Kidney (tissue), 14 donors: Measurements from ENCODE around the gene FBXO28. TPM values are rescaled to one million over a fixed set of nuclear protein-coding genes. Genes with fewer than 3 reads are reported as not detected.

Experiments
- DNase-seq, 5 donors: peaks; one replicate each; pipeline ENCODE4 v3.0.0-alpha.2; 2013 to 2020
- FAIRE-seq: peaks from 2 replicates; lab custom pipeline; 2012; peaks lifted over from hg19 to GRCh38; lab: Jason Lieb, UNC
- H3K27ac ChIP-seq, 2 donors: one replicate each; pipeline ENCODE4 v1.7.0; 2013; ENCODE audit warnings: low read depth in 2 of 2, low read length in 2 of 2, inconsistent platforms in 1 of 2
- H3K27me3 ChIP-seq: one replicate; pipeline ENCODE4 v1.7.1; 2013; ENCODE audit warnings: low read length, inconsistent platforms; ENCODE audit not compliant: control insufficient read depth, insufficient read depth
- H3K36me3 ChIP-seq, 3 donors: one replicate each; pipeline versions ENCODE4 v1.7.0 to v1.7.1; 2013; ENCODE audit warnings: low read length in 3 of 3, control low read depth in 1 of 3, inconsistent platforms in 1 of 3; ENCODE audit not compliant: insufficient read depth in 3 of 3, control insufficient read depth in 2 of 3
- H3K4me1 ChIP-seq, 3 donors: one replicate each; pipeline versions ENCODE4 v1.7.0 to v1.7.1; 2013; ENCODE audit warnings: low read length in 3 of 3, inconsistent platforms in 1 of 3, low read depth in 1 of 3; ENCODE audit not compliant: control insufficient read depth in 2 of 3, insufficient read depth in 2 of 3
- H3K4me3 ChIP-seq, 3 donors: one replicate each; pipeline versions ENCODE4 v1.7.0 to v1.8.1; 2013; ENCODE audit warnings: low read length in 3 of 3, control low read depth in 1 of 3, inconsistent platforms in 1 of 3
- H3K9ac ChIP-seq, 3 donors: one replicate each; pipeline versions ENCODE4 v1.7.0 to v1.7.1; 2013; ENCODE audit warnings: low read length in 3 of 3, control low read depth in 1 of 3, inconsistent platforms in 1 of 3
- H3K9me3 ChIP-seq, 3 donors: one replicate each; pipeline versions ENCODE4 v1.7.0 to v1.7.1; 2013; ENCODE audit warnings: low read length in 3 of 3, control low read depth in 1 of 3, inconsistent platforms in 1 of 3; ENCODE audit not compliant: control insufficient read depth in 2 of 3, insufficient read depth in 1 of 3
- CTCF ChIP-seq: IDR thresholded peaks from 3 replicates; pipeline ENCODE4 v1.5.1; 2012; ENCODE audit warnings: mild to moderate bottlenecking, moderate library complexity, borderline replicate concordance; ENCODE audit not compliant: insufficient read depth; ENCODE audit errors: extremely low read depth
- intact Hi-C: fragments of 100-400 bp; cut with DNase I; formaldehyde crosslinking; loops from one replicate; pipeline ENCODE4 v1.11.1; 2022
- polyA plus RNA-seq: library from polyadenylated mRNA; stranded (reverse); fragments of 350-450 nt; fragmentation: Illumina TruSeq; extraction: RNeasy Lipid Tissue Mini Kit (QIAGEN cat#74804); gene quantifications from one replicate; pipeline ENCODE4 v1.2.3, GENCODE V29; 2014; ENCODE audit warnings: low read depth, low replicate concordance; ENCODE audit not compliant: insufficient read depth
- total RNA-seq: library from RNA; stranded (reverse); fragmentation: NEBNext Ultra II Directional; extraction: Animal tissue kit (Norgen Biotek cat#: 25700); gene quantifications from one replicate; pipeline ENCODE4 v1.2.1, GENCODE V29; 2021
- donor health status: control.
- donor health status: control.
- donor health status: control.
- donor health status: control.
- donor health status: control.
- donor health status: DM: yes; HTN: yes; CAD: no.
- donor health status: Normal renal cell carcinoma (clear cell type).

FBXO28 gene
- total and polyA plus RNA-seq, 2 donors from 2014 or later = 8.8 to 31.4 TPM

DNA sequence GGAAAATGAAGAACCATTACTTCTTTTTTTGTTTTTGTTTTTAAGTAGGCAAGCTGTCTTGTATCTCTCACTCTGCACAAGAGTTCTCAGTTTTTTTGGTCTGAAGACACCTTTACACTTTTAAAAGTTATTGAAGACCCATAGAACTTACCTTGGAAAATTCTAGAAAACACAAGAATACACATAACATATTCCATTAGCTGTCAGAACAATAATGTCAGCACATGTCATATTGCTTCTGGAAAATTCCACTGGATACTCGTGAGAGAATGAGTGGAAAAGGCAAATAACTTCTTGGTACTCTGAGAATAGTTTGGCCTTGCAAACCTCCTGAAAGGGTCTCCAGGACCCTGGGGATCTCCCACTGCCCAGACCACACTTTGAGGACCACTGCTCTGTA is 4.8 kb downstream of the FBXO28 start:
- intact Hi-C loops = no loop called here
- FAIRE-seq = no peak

DNA sequence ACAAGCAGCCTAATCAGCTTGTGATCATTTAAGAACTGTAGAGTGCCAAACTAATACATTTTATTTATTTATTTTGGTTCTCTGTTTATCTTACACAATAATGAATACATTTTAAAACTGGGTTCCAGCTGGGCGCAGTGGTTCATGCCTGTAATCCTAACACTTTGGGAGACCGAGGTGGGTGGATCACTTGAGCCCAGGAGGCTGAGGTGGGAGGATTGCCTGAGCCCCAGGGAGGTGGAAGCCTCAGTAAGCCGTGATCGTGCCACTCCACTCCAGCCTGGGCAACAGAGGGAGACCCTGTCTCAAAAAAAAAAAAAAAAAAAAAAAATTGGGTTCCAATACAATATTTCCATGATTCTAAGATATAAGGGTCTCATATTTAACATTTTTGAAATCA is 9.2 kb downstream of the FBXO28 start:
- Histone ChIP-seq H3K4me3 (no peak overlapping the region), H3K9ac (no peak overlapping the region), H3K27ac (no peak overlapping the region), H3K9me3 (no peaks in the 10 kb centered on the region), H3K27me3 (no peaks in the 10 kb centered on the region), H3K4me1 (peaks cover 0 to 3% (median 0%) of the 10 kb centered on the region in 3 donors), H3K36me3 (no peaks in the 10 kb centered on the region)
- intact Hi-C loops = loop anchor here (10.0 kb wide), 1 partner anchor 202 kb away; no protein-coding TSS in a partner anchor
- FAIRE-seq (no peak), DNase-seq (no peak)
- no peak for TF ChIP-seq CTCF

More for the DNA sequence above, 4.8 kb downstream of the FBXO28 start:
- Histone ChIP-seq H3K27me3 (no peaks in the 10 kb centered on the region), H3K27ac (no peak overlapping the region), H3K4me1 (peaks cover 0 to 3% (median 2%) of the 10 kb centered on the region in 3 donors), H3K9ac (no peak overlapping the region), H3K36me3 (no peaks in the 10 kb centered on the region), H3K9me3 (no peaks in the 10 kb centered on the region), H3K4me3 (no peak overlapping the region)
- DNase-seq = no peak
- TF ChIP-seq CTCF = no peak

GRCh38 chr1:224124220-224124619 is 10.3 kb downstream of the FBXO28 start:
- Histone ChIP-seq H3K9ac (no peak overlapping the region), H3K4me1 (peaks cover 0 to 3% (median 0%) of the 10 kb centered on the region in 3 donors), H3K27me3 (no peaks in the 10 kb centered on the region), H3K4me3 (no peak overlapping the region), H3K9me3 (no peaks in the 10 kb centered on the region), H3K27ac (no peak overlapping the region), H3K36me3 (no peaks in the 10 kb centered on the region)
- TF ChIP-seq CTCF = no peak
- no peak for FAIRE-seq
- intact Hi-C loops = loop anchor here (10.0 kb wide), 1 partner anchor 201 kb away; no protein-coding TSS in a partner anchor
- DNase-seq = no peak
